Mesendoderm (in vitro differentiated cells): Measurements from ENCODE around the gene GJD4.

Source experiments
- DNase-seq: peaks from one replicate; pipeline ENCODE4 v3.0.0; 2013
- H2AK5ac ChIP-seq: 2 replicates; pipeline ENCODE4 v1.6.1; 2013; ENCODE audit warnings: low read length, inconsistent platforms
- H2BK120ac ChIP-seq: 2 replicates; pipeline ENCODE4 v1.6.1; 2013; ENCODE audit warnings: low read depth, mild to moderate bottlenecking, low read length, moderate library complexity, mixed read lengths
- H2BK15ac ChIP-seq: replicated peaks from 2 replicates; pipeline ENCODE4 v1.6.1; 2013; ENCODE audit warnings: low read depth, mild to moderate bottlenecking, moderate library complexity
- H2BK5ac ChIP-seq: 2 replicates; pipeline ENCODE4 v1.6.1; 2013; ENCODE audit warnings: low read length, inconsistent platforms
- H3K18ac ChIP-seq: 2 replicates; pipeline ENCODE4 v1.6.1; 2013; ENCODE audit warnings: mild to moderate bottlenecking, low read length, mixed read lengths
- H3K23ac ChIP-seq: one replicate; pipeline ENCODE4 v1.6.1; 2013; ENCODE audit warnings: low read length
- H3K27ac ChIP-seq: 2 replicates; pipeline ENCODE4 v1.5.1; 2013; ENCODE audit warnings: low read depth, mild to moderate bottlenecking, inconsistent platforms, low read length, moderate library complexity
- H3K27me3 ChIP-seq: 2 replicates; pipeline ENCODE4 v1.6.1; 2013; ENCODE audit warnings: low read length, control low read depth, mild to moderate bottlenecking, inconsistent platforms; ENCODE audit not compliant: insufficient read depth, poor library complexity
- H3K36me3 ChIP-seq: 2 replicates; pipeline ENCODE4 v1.6.1; 2013; ENCODE audit warnings: low read length, inconsistent platforms; ENCODE audit not compliant: control insufficient read depth, insufficient read depth
- H3K4ac ChIP-seq: one replicate; pipeline ENCODE4 v1.6.1; 2013; ENCODE audit warnings: low read depth, mild to moderate bottlenecking, low read length, moderate library complexity
- H3K4me1 ChIP-seq: 2 replicates; pipeline ENCODE4 v1.6.1; 2013; ENCODE audit warnings: low read depth, low read length, inconsistent platforms; ENCODE audit not compliant: control insufficient read depth
- H3K4me2 ChIP-seq: 2 replicates; pipeline ENCODE4 v1.6.1; 2013; ENCODE audit warnings: low read length
- H3K4me3 ChIP-seq: 2 replicates; pipeline ENCODE4 v1.5.1; 2013; ENCODE audit warnings: mild to moderate bottlenecking, low read length
- H3K56ac ChIP-seq: one replicate; pipeline ENCODE4 v1.6.1; 2013; ENCODE audit warnings: low read length
- H3K79me1 ChIP-seq: 2 replicates; pipeline ENCODE4 v1.6.1; 2013; ENCODE audit warnings: low read length, inconsistent platforms
- H3K79me2 ChIP-seq: 2 replicates; pipeline ENCODE4 v1.6.1; 2013; ENCODE audit warnings: mild to moderate bottlenecking, low read length; ENCODE audit not compliant: control insufficient read depth, insufficient read depth
- H3K9ac ChIP-seq: 2 replicates; pipeline ENCODE4 v1.6.1; 2013; ENCODE audit warnings: low read length, inconsistent platforms
- H4K5ac ChIP-seq: one replicate; pipeline ENCODE4 v1.6.1; 2013; ENCODE audit warnings: low read length
- H4K8ac ChIP-seq: one replicate; pipeline ENCODE4 v1.6.1; 2013; ENCODE audit warnings: low read depth, mild to moderate bottlenecking, control low read depth, low read length, moderate library complexity
- WGBS: extraction: QIAGEN DNeasy Blood & Tissue Kit; methylation state at CpG from one replicate; pipeline ENCODE4 v1.1.7; 2013; ENCODE audit warnings: low lambda C conversion rate, missing lambda C conversion rate; ENCODE audit not compliant: insufficient coverage; ENCODE audit errors: extremely low coverage; 5-methylcytosine and 5-hydroxymethylcytosine counted together

GJD4 gene

GRCh38 chr10:35574924-35575352, 30.2 kb upstream of the GJD4 start:
- H2BK5ac ChIP-seq: no peak overlapping the region
- DNase-seq: peak; percentile 60
- no peak overlapping the region for H3K9ac ChIP-seq
- no peaks in the 10 kb centered on the region for H3K4me1 ChIP-seq
- no peak overlapping the region for H3K4ac ChIP-seq
- no peaks in the 10 kb centered on the region for H3K36me3 ChIP-seq
- H3K27ac ChIP-seq: no peak overlapping the region
- H4K8ac ChIP-seq: no peak overlapping the region
- H3K79me2 ChIP-seq: no peaks in the 10 kb centered on the region
- no peaks in the 10 kb centered on the region for H3K27me3 ChIP-seq
- no peaks in the 10 kb centered on the region for H3K79me1 ChIP-seq
- H4K5ac ChIP-seq: no peak overlapping the region
- H3K23ac ChIP-seq: no peak overlapping the region
- H2AK5ac ChIP-seq: no peak overlapping the region
- no peak overlapping the region for H3K4me2 ChIP-seq
- H3K56ac ChIP-seq: no peak overlapping the region
- H2BK120ac ChIP-seq: no peak overlapping the region
- no peak overlapping the region for H3K18ac ChIP-seq
- no peak overlapping the region for H3K4me3 ChIP-seq
- no CpG with 5 or more reads among the region's 9 CpGs for WGBS
- no peak overlapping the region for H2BK15ac ChIP-seq

- Histone ChIP-seq H3K4me2 (no peak overlapping the region), H3K4ac (no peak overlapping the region), H4K8ac (no peak overlapping the region), H3K9ac (no peak overlapping the region), H3K27me3 (no peaks in the 10 kb centered on the region), H3K18ac (no peak overlapping the region), H3K27ac (no peak overlapping the region), H3K23ac (no peak overlapping the region), H3K79me1 (no peaks in the 10 kb centered on the region), H4K5ac (no peak overlapping the region), H2BK15ac (no peak overlapping the region), H3K79me2 (no peaks in the 10 kb centered on the region), H3K4me1 (no peaks in the 10 kb centered on the region), H3K56ac (no peak overlapping the region), H2BK5ac (no peak overlapping the region), H3K36me3 (no peaks in the 10 kb centered on the region), H2AK5ac (no peak overlapping the region), H2BK120ac (no peak overlapping the region), H3K4me3 (no peak overlapping the region)
- DNase-seq: peak; percentile 23
- no CpG with 5 or more reads among the region's 9 CpGs for WGBS
Measured at GRCh38 chr10:35575640-35576039, 29.5 kb upstream of the GJD4 start.

- no CpG with 5 or more reads among the region's 3 CpGs for WGBS
- H2BK5ac ChIP-seq: no peak overlapping the region
Measured at GRCh38 chr10:35576730-35577129, 28.4 kb upstream of the GJD4 start.

GRCh38 chr10:35577926-35578617, 27.1 kb upstream of the GJD4 start:
- Histone ChIP-seq H2BK120ac (no peak overlapping the region), H3K23ac (no peak overlapping the region), H3K27ac (no peak overlapping the region), H3K4me1 (no peaks in the 10 kb centered on the region), H2BK5ac (no peak overlapping the region), H3K36me3 (no peaks in the 10 kb centered on the region), H3K4me2 (no peak overlapping the region), H4K5ac (no peak overlapping the region), H3K4ac (no peak overlapping the region), H3K4me3 (no peak overlapping the region), H2BK15ac (no peak overlapping the region), H3K79me2 (no peaks in the 10 kb centered on the region), H2AK5ac (no peak overlapping the region), H3K9ac (no peak overlapping the region), H3K27me3 (no peaks in the 10 kb centered on the region), H3K56ac (no peak overlapping the region), H4K8ac (no peak overlapping the region), H3K79me1 (no peaks in the 10 kb centered on the region), H3K18ac (no peak overlapping the region)
- WGBS: no CpG with 5 or more reads among the region's 7 CpGs
- DNase-seq: no peak

More at GRCh38 chr10:35576730-35577129, 28.4 kb upstream of the GJD4 start:
- Histone ChIP-seq H3K4me1 (no peaks in the 10 kb centered on the region), H4K5ac (no peak overlapping the region), H2BK120ac (no peak overlapping the region), H3K79me1 (no peaks in the 10 kb centered on the region), H3K4me3 (no peak overlapping the region), H3K36me3 (no peaks in the 10 kb centered on the region), H3K56ac (no peak overlapping the region), H3K18ac (no peak overlapping the region), H3K23ac (no peak overlapping the region), H3K4me2 (no peak overlapping the region), H3K9ac (no peak overlapping the region), H3K27me3 (no peaks in the 10 kb centered on the region), H3K27ac (no peak overlapping the region), H3K79me2 (no peaks in the 10 kb centered on the region), H3K4ac (no peak overlapping the region), H4K8ac (no peak overlapping the region), H2BK15ac (no peak overlapping the region), H2AK5ac (no peak overlapping the region)
- no peak for DNase-seq

GRCh38 chr10:35578618-35578956, 26.6 kb upstream of the GJD4 start:
- WGBS: no CpG with 5 or more reads among the region's 4 CpGs
- Histone ChIP-seq H3K4me3 (no peak overlapping the region), H2BK15ac (no peak overlapping the region), H3K27me3 (no peaks in the 10 kb centered on the region), H3K18ac (no peak overlapping the region), H3K4me1 (no peaks in the 10 kb centered on the region), H3K79me1 (no peaks in the 10 kb centered on the region), H4K5ac (no peak overlapping the region), H4K8ac (no peak overlapping the region), H2BK120ac (no peak overlapping the region), H3K79me2 (no peaks in the 10 kb centered on the region), H3K9ac (no peak overlapping the region), H3K27ac (no peak overlapping the region), H3K23ac (no peak overlapping the region), H2BK5ac (no peak overlapping the region), H3K4ac (no peak overlapping the region), H2AK5ac (no peak overlapping the region), H3K36me3 (no peaks in the 10 kb centered on the region), H3K4me2 (no peak overlapping the region), H3K56ac (no peak overlapping the region)
- DNase-seq: no peak

GRCh38 chr10:35579116-35579515, 26.0 kb upstream of the GJD4 start:
- no peak overlapping the region for H4K8ac ChIP-seq
- H2AK5ac ChIP-seq: no peak overlapping the region
- H2BK15ac ChIP-seq: no peak overlapping the region

More at GRCh38 chr10:35579116-35579515, 26.0 kb upstream of the GJD4 start:
- Histone ChIP-seq H3K27ac (no peak overlapping the region), H4K5ac (no peak overlapping the region), H3K4me2 (no peak overlapping the region), H3K4me1 (no peaks in the 10 kb centered on the region), H3K56ac (no peak overlapping the region), H3K18ac (no peak overlapping the region), H3K4ac (no peak overlapping the region), H3K79me2 (no peaks in the 10 kb centered on the region), H3K9ac (no peak overlapping the region), H2BK5ac (no peak overlapping the region), H3K4me3 (no peak overlapping the region), H2BK120ac (no peak overlapping the region), H3K36me3 (no peaks in the 10 kb centered on the region), H3K23ac (no peak overlapping the region), H3K27me3 (no peaks in the 10 kb centered on the region), H3K79me1 (no peaks in the 10 kb centered on the region)
- no CpG with 5 or more reads among the region's 3 CpGs for WGBS
- DNase-seq: no peak
